H1 (cell line): ENCODE data around the gene BRIP1.

Experiments
- CTCF ChIP-seq, 3 experiments: IDR thresholded peaks; 1 replicate in 2 of 3; 2 replicates in 1 of 3; pipeline versions ENCODE4 v1.5.1 to v1.6.1; 2011; ENCODE audit warnings: low read length in 3 of 3, mild to moderate bottlenecking in 3 of 3, inconsistent platforms in 2 of 3, low read depth in 1 of 3, moderate library complexity in 1 of 3; ENCODE audit not compliant: insufficient read depth in 1 of 3; ENCODE audit errors: control extremely low read depth in 1 of 3
- EZH2 ChIP-seq: fragments of 200-600 bp; sonication (generic); IDR thresholded peaks from 2 replicates; pipeline ENCODE4 v1.7.1; 2012; ENCODE audit warnings: low read depth, mild to moderate bottlenecking, moderate library complexity, low read length, inconsistent platforms; ENCODE audit not compliant: severe bottlenecking
- JUND ChIP-seq: IDR thresholded peaks from 2 replicates; pipeline ENCODE4 v1.6.1; 2011; ENCODE audit warnings: mild to moderate bottlenecking, improper control_type of control experiment, low read length
- MAFK ChIP-seq: IDR thresholded peaks from 2 replicates; pipeline ENCODE4 v1.6.1; 2012; ENCODE audit warnings: low read depth, mild to moderate bottlenecking, improper control_type of control experiment, low read length
- PHF8 ChIP-seq: fragments of 200-600 bp; sonication (generic); conservative IDR thresholded peaks from 2 replicates; pipeline ENCODE4 v1.7.1; 2012; ENCODE audit warnings: low read depth, mild to moderate bottlenecking, inconsistent platforms, low read length, moderate library complexity
- POLR2A ChIP-seq, 2 experiments: IDR thresholded peaks; 1 replicate in 1 of 2; 2 replicates in 1 of 2; pipeline ENCODE4 v1.6.1; 2011; ENCODE audit warnings: low read depth in 2 of 2, low read length in 2 of 2, mild to moderate bottlenecking in 2 of 2; ENCODE audit errors: control extremely low read depth in 1 of 2
- POLR2AphosphoS5 ChIP-seq: IDR thresholded peaks from 2 replicates; pipeline ENCODE4 v1.6.1; 2011; ENCODE audit warnings: low read depth, low read length
- POU5F1 ChIP-seq: IDR thresholded peaks from 2 replicates; pipeline ENCODE4 v1.6.1; 2011; ENCODE audit warnings: low read depth, mild to moderate bottlenecking, low read length, moderate library complexity
- RBBP5 ChIP-seq: IDR thresholded peaks from 2 replicates; pipeline ENCODE4 v1.7.1; 2012; ENCODE audit warnings: low read depth, mild to moderate bottlenecking, inconsistent platforms, low read length, moderate library complexity, borderline replicate concordance
- SIN3A ChIP-seq, 2 experiments: IDR thresholded peaks in 1 of 2; conservative IDR thresholded peaks in 1 of 2; 2 replicates each; pipeline ENCODE4 v1.6.1; 2011 to 2012; ENCODE audit warnings: low read length in 2 of 2, improper control_type of control experiment in 1 of 2, low read depth in 1 of 2, mild to moderate bottlenecking in 1 of 2
- SP4 ChIP-seq: IDR thresholded peaks from 2 replicates; pipeline ENCODE4 v1.6.1; 2012; ENCODE audit warnings: low read length, inconsistent platforms
- TAF1 ChIP-seq: IDR thresholded peaks from 2 replicates; pipeline ENCODE4 v1.6.1; 2011; ENCODE audit warnings: mild to moderate bottlenecking, low read depth, low read length

- TF ChIP-seq PHF8 (no peak), SP4 (no peak), CTCF (IDR thresholded peaks at IDR 0.05; ENCODE audit: control extremely low read depth in 1 of 3, insufficient read depth in 1 of 3, low read depth in 1 of 3, low read length in 3 of 3) (no peak), EZH2 (no peak), POLR2A (IDR thresholded peaks at IDR 0.05; ENCODE audit: control extremely low read depth in 1 of 2, low read depth in 2 of 2, low read length in 2 of 2) (no peak), POU5F1 (no peak), POLR2AphosphoS5 (no peak), SIN3A (conservative IDR thresholded peaks at IDR 0.05 in 1 of 2, IDR thresholded peaks at IDR 0.05 in 1 of 2; ENCODE audit: low read depth in 1 of 2, low read length in 2 of 2) (no peak), TAF1 (no peak), RBBP5 (no peak), MAFK (no peak), JUND (no peak)
Observed at GRCh38 chr17:61766520-61766919, 96.8 kb downstream of the BRIP1 start.
